HFF-Myc (cell line): Measurements from ENCODE around the gene CAPN13.

Experiments
- DNase-seq: peaks from one replicate; pipeline ENCODE4 v3.0.0-alpha.2; 2011; ENCODE audit warnings: low read depth; ENCODE audit errors: extremely low read depth
- H3K4me3 ChIP-seq: replicated peaks from 2 replicates; pipeline ENCODE4 v1.5.1; 2011; ENCODE audit warnings: low read depth, mild to moderate bottlenecking, control low read depth, low read length
- TF ChIP-seq, protein P1 (sequence below): IDR thresholded peaks from 2 replicates; pipeline ENCODE4 v1.5.1; 2012; ENCODE audit warnings: mild to moderate bottlenecking, low read depth, low read length, control low read depth; ENCODE audit errors: missing control alignments

The CAPN13 gene

GRCh38 chr2:30711646-30712085, 95.6 kb downstream of the CAPN13 start:
- DNase-seq: peak; percentile 87
- TF ChIP-seq, protein P1, sequence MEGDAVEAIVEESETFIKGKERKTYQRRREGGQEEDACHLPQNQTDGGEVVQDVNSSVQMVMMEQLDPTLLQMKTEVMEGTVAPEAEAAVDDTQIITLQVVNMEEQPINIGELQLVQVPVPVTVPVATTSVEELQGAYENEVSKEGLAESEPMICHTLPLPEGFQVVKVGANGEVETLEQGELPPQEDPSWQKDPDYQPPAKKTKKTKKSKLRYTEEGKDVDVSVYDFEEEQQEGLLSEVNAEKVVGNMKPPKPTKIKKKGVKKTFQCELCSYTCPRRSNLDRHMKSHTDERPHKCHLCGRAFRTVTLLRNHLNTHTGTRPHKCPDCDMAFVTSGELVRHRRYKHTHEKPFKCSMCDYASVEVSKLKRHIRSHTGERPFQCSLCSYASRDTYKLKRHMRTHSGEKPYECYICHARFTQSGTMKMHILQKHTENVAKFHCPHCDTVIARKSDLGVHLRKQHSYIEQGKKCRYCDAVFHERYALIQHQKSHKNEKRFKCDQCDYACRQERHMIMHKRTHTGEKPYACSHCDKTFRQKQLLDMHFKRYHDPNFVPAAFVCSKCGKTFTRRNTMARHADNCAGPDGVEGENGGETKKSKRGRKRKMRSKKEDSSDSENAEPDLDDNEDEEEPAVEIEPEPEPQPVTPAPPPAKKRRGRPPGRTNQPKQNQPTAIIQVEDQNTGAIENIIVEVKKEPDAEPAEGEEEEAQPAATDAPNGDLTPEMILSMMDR: peak; percentile 100

GRCh38 chr2:30710461-30710860, 96.8 kb downstream of the CAPN13 start:
- no peak for DNase-seq
- TF ChIP-seq, protein P1: no peak
- no peak overlapping the region for H3K4me3 ChIP-seq

More at GRCh38 chr2:30711646-30712085, 95.6 kb downstream of the CAPN13 start:
- H3K4me3 ChIP-seq: no peak overlapping the region

DNA sequence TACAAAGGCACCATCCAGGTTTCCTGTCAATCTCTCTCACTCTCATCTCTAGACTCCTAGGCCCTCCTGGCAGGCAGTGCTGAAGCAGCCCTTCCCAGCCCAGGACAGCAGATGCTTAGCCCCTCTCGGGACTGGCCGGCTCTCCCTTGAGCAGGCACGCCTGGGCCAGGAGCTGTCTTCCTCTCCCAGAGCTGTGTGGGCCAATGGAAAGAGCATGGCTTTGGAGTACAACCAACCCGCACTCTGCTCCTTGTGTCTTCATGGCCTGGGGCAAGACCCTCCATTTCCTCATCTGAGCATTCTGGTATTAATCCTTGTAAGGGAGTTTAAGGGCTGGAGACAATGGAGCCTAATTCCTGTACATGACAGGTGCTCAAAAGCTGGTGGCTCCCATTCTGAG, 97.2 kb downstream of the CAPN13 start:
- H3K4me3 ChIP-seq: no peak overlapping the region
- TF ChIP-seq, protein P1: no peak
- DNase-seq: no peak

- no peak overlapping the region for H3K4me3 ChIP-seq
- TF ChIP-seq, protein P1: no peak
- DNase-seq: no peak
Observed at GRCh38 chr2:30709516-30709915, 97.7 kb downstream of the CAPN13 start.

DNA sequence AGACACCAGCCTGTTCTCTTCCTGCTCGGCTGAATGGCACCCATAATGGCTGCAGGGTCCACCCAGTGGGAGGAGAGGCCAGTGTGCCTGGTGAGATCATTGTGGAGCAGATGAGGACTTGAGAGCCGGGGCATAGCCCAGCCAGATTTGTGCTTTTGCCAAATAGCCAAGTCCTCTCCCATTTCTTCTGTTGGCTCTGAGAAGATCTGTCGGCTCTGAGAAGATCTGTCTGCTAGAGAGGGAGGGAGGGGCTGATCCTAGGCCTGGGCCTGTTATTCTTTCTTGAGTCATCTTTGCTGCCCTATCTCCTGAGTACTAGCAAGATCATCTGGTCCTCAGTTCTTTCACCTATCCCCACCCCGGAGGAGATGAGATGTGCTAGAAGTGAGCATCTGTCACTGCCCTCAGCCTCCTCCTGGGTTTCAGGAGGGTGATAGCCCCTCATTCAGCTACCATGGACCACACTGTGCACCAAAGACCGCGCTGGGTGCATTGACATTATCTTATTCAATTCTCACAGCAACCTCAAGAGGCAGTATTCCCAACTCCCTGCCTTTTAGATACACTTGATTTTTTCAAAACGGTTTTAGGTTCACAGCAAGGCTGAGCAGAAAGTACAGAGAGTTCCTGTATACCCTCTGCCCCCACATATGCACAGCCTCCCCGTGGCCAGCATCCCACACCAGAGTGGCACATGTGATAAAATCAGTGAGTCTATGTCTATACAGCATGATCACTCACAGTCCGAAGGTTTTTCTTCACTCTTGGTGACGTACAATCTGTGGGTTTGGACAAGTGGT, 98.6 kb downstream of the CAPN13 start:
- H3K4me3 ChIP-seq: no peak overlapping the region
- TF ChIP-seq, protein P1: peak; percentile 47
- DNase-seq: no peak

DNA sequence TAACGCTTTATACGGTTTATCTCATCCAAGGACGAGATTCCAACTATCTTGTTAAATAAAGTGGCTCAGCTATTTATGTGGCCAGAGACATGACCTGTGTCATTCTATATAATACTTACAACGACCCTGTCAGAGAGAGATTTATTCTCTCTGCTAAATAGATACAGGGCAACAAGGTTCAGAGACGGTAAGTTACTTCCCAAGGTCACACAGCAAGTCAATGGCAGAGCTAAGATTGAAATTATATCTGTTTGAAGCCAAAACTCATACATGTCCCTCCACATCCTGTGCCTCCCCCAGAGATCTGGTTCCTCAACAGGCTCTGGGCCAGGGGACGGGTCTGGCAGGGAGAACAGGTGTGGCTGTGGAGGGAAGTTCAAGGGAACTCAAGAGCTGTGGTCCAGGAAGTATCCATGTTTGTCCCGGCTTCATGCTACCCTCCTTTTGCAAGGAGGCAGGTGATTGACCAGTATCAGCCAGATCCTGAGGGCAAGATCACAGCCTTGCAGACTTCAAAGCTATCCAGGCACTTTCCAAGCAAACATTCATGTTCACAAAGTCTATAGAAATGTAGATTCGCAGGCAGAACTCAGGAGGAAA, 99.8 kb downstream of the CAPN13 start:
- TF ChIP-seq, protein P1: no peak
- DNase-seq: no peak

More for the DNA sequence above, 99.8 kb downstream of the CAPN13 start:
- no peak overlapping the region for H3K4me3 ChIP-seq
